Measurements from ENCODE around the gene CCDC88C.
"Not testable (repeated sequence)": the region's sequence is repeated elsewhere in the genome, so short reads cannot be mapped to it uniquely, and the experiment has no call there.

The CCDC88C gene

GRCh38 chr14:91246051-91246852 is 171.4 kb downstream of the CCDC88C start:
- no peak for DNase-seq (ENCODE audit: low read depth)

GRCh38 chr14:91245616-91246015 is 172.0 kb downstream of the CCDC88C start:
- DNase-seq (ENCODE audit: low read depth): not testable (repeated sequence)

- DNase-seq (ENCODE audit: low read depth): no peak
Measured at GRCh38 chr14:91245029-91245428, 172.6 kb downstream of the CCDC88C start.

GRCh38 chr14:91244501-91244901 is 173.1 kb downstream of the CCDC88C start, which contains the start of gene GPR68:
TSS of gene GPR68 (minus strand) at chr14:91244704. CDS start at chr14:91235050, 9,654 bp downstream.
- no peak for DNase-seq (ENCODE audit: low read depth)

- no peak for DNase-seq (ENCODE audit: low read depth)
Measured at GRCh38 chr14:91243074-91243471, 174.5 kb downstream of the CCDC88C start.

- no peak for DNase-seq (ENCODE audit: low read depth)
Measured at GRCh38 chr14:91242635-91243034, 175.0 kb downstream of the CCDC88C start.

GRCh38 chr14:91241863-91242262 is 175.8 kb downstream of the CCDC88C start:
- DNase-seq (ENCODE audit: low read depth): no peak

GRCh38 chr14:91238661-91239060 is 179.0 kb downstream of the CCDC88C start:
- DNase-seq (ENCODE audit: low read depth): no peak

GRCh38 chr14:91238085-91238484 is 179.5 kb downstream of the CCDC88C start:
- no peak for DNase-seq (ENCODE audit: low read depth)

GRCh38 chr14:91237219-91237618 is 180.4 kb downstream of the CCDC88C start:
- DNase-seq (ENCODE audit: low read depth): no peak

GRCh38 chr14:91235841-91236240 is 181.8 kb downstream of the CCDC88C start:
- no peak for DNase-seq (ENCODE audit: low read depth)

- no peak for DNase-seq (ENCODE audit: low read depth)
Measured at GRCh38 chr14:91234791-91235114, 182.9 kb downstream of the CCDC88C start.

- no peak for DNase-seq (ENCODE audit: low read depth)
Measured at GRCh38 chr14:91233936-91234790, 183.5 kb downstream of the CCDC88C start.

GRCh38 chr14:91232603-91233002 is 185.0 kb downstream of the CCDC88C start:
- no peak for DNase-seq (ENCODE audit: low read depth)

- DNase-seq (ENCODE audit: low read depth): no peak
Measured at GRCh38 chr14:91232052-91232451, 185.6 kb downstream of the CCDC88C start.

GRCh38 chr14:91231446-91231845 is 186.2 kb downstream of the CCDC88C start:
- DNase-seq (ENCODE audit: low read depth): no peak

- no peak for DNase-seq (ENCODE audit: low read depth)
Measured at GRCh38 chr14:91230397-91231035, 187.1 kb downstream of the CCDC88C start.

GRCh38 chr14:91229743-91230200 is 187.8 kb downstream of the CCDC88C start:
- DNase-seq (ENCODE audit: low read depth): peak; percentile 51

GRCh38 chr14:91229005-91229382 is 188.6 kb downstream of the CCDC88C start:
- no peak for DNase-seq (ENCODE audit: low read depth)

- no peak for DNase-seq (ENCODE audit: low read depth)
Measured at GRCh38 chr14:91228112-91229004, 189.3 kb downstream of the CCDC88C start.

GRCh38 chr14:91227183-91227628 is 190.4 kb downstream of the CCDC88C start:
- no peak for DNase-seq (ENCODE audit: low read depth)

Data from CMK (cell line).